Astrocyte (in vitro differentiated cells and primary cell): ENCODE results near the gene ITGB1. TPM values are rescaled to one million over a fixed set of nuclear protein-coding genes. Genes with fewer than 3 reads are reported as not detected.
A peak's percentile ranks its signal among the peaks of the same experiment; 100 is the strongest.
"Not testable (repeated sequence)": the region's sequence is repeated elsewhere in the genome, so short reads cannot be mapped to it uniquely, and the experiment has no call there.

Source experiments
- DNase-seq: peaks from one replicate; pipeline ENCODE4 v3.0.0-alpha.2; 2010; ENCODE audit warnings: low read depth
- FAIRE-seq: peaks from 2 replicates; lab custom pipeline; 2011; peaks lifted over from hg19 to GRCh38; lab: Jason Lieb, UNC
- H2AFZ ChIP-seq: 2 replicates; pipeline ENCODE4 v1.6.0; 2012; ENCODE audit warnings: low read depth, low read length, inconsistent platforms
- H3K27ac ChIP-seq: 2 replicates; pipeline ENCODE4 v1.5.1; 2011; ENCODE audit warnings: low read depth, low read length, inconsistent platforms
- H3K27me3 ChIP-seq: 2 replicates; pipeline ENCODE4 v1.6.0; 2011; ENCODE audit warnings: low read length, inconsistent platforms; ENCODE audit not compliant: insufficient read depth
- H3K36me3 ChIP-seq: 2 replicates; pipeline ENCODE4 v1.5.1; 2011; ENCODE audit warnings: low read length, inconsistent platforms; ENCODE audit not compliant: insufficient read depth
- H3K4me1 ChIP-seq: 2 replicates; pipeline ENCODE4 v1.5.1; 2011; ENCODE audit warnings: low read length, inconsistent platforms; ENCODE audit not compliant: insufficient read depth
- H3K4me2 ChIP-seq: 2 replicates; pipeline ENCODE4 v1.6.0; 2012; ENCODE audit warnings: low read length, inconsistent platforms
- H3K4me3 ChIP-seq: 2 replicates; pipeline ENCODE4 v1.5.1; 2011; ENCODE audit warnings: low read depth, mild to moderate bottlenecking, low read length, inconsistent platforms; ENCODE audit not compliant: insufficient read depth
- H3K79me2 ChIP-seq: 2 replicates; pipeline ENCODE4 v1.6.0; 2012; ENCODE audit warnings: mild to moderate bottlenecking, low read length, inconsistent platforms; ENCODE audit not compliant: insufficient read depth
- H3K9ac ChIP-seq: 2 replicates; pipeline ENCODE4 v1.6.0; 2012; ENCODE audit warnings: mild to moderate bottlenecking, low read length, inconsistent platforms
- H3K9me3 ChIP-seq: 2 replicates; pipeline ENCODE4 v1.5.1; 2012; ENCODE audit warnings: low read depth, mild to moderate bottlenecking, low read length, inconsistent platforms; ENCODE audit not compliant: insufficient read depth
- H4K20me1 ChIP-seq: 2 replicates; pipeline ENCODE4 v1.6.0; 2012; ENCODE audit warnings: low read length, inconsistent platforms; ENCODE audit not compliant: insufficient read depth
- H3K27ac Mint-ChIP-seq: one replicate; pipeline ENCODE4 v1.8.0; 2021; ENCODE audit warnings: mild to moderate bottlenecking, mixed read lengths; ENCODE audit not compliant: unreplicated experiment
- H3K27me3 Mint-ChIP-seq: one replicate; pipeline ENCODE4 v1.8.0; 2021; ENCODE audit warnings: low read depth, mixed read lengths; ENCODE audit not compliant: unreplicated experiment
- H3K36me3 Mint-ChIP-seq: one replicate; pipeline ENCODE4 v1.8.0; 2021; ENCODE audit warnings: low read depth, mixed read lengths; ENCODE audit not compliant: unreplicated experiment
- H3K4me1 Mint-ChIP-seq: one replicate; pipeline ENCODE4 v1.8.0; 2021; ENCODE audit warnings: low read depth, mixed read lengths; ENCODE audit not compliant: unreplicated experiment
- H3K4me3 Mint-ChIP-seq: one replicate; pipeline ENCODE4 v1.8.0; 2021; ENCODE audit warnings: mild to moderate bottlenecking, moderate library complexity, mixed read lengths; ENCODE audit not compliant: unreplicated experiment
- H3K9me3 Mint-ChIP-seq: one replicate; pipeline ENCODE4 v1.8.0; 2021; ENCODE audit warnings: mild to moderate bottlenecking, mixed read lengths; ENCODE audit not compliant: unreplicated experiment
- EZH2 ChIP-seq: IDR thresholded peaks from 2 replicates; pipeline ENCODE4 v1.6.1; 2012; ENCODE audit warnings: mild to moderate bottlenecking, low read length, inconsistent platforms; ENCODE audit not compliant: insufficient read depth
- total RNA-seq: library from RNA; stranded (reverse); gene quantifications from 2 replicates; pipeline ENCODE4 v1.2.1, GENCODE V29; 2021
- TF ChIP-seq, protein P1 (sequence below): IDR thresholded peaks from 2 replicates; pipeline ENCODE4 v1.5.1; 2011; ENCODE audit warnings: low read depth, mild to moderate bottlenecking, inconsistent platforms, low read length, moderate library complexity; ENCODE audit not compliant: insufficient read depth

The ITGB1 gene
- total RNA-seq, 1 donor from 2014 or later = 2,575 TPM

DNA sequence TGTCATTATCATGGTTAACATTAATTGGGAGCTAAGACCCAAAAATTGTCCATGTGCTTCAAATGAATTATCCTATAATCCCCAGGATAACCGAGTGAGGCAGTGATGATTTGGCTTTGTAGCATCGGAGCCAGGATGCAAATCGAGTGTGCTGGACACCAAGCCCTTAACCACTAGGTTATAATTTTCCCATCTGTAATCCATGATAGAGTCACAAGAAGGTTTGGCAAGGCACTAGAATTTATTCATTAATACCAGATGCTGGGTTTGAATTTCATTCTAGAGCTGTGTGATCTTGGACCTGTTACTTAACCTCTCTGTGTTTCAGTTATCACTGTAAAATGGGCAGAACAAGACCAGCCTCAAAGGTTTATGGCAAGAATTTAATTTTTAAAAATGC, 21.0 kb upstream of the ITGB1 start:
- no peak overlapping the region for H3K4me3 ChIP-seq
- peak; percentile 45 for DNase-seq
- no peaks in the 10 kb centered on the region for H3K36me3 Mint-ChIP-seq
- no peaks in the 10 kb centered on the region for H3K27me3 ChIP-seq
- H3K4me2 ChIP-seq = no peak overlapping the region
- no peak overlapping the region for H3K27ac Mint-ChIP-seq
- H3K9me3 ChIP-seq = no peaks in the 10 kb centered on the region
- no peak overlapping the region for H2AFZ ChIP-seq
- H3K9ac ChIP-seq = no peak overlapping the region
- peaks cover 35% of the 10 kb centered on the region for H3K4me1 ChIP-seq
- FAIRE-seq = peak; percentile 29
- H4K20me1 ChIP-seq = no peaks in the 10 kb centered on the region
- no peak overlapping the region for H3K27ac ChIP-seq
- no peaks in the 10 kb centered on the region for H3K79me2 ChIP-seq
- no peaks in the 10 kb centered on the region for H3K36me3 ChIP-seq
- no peak for TF ChIP-seq EZH2
- TF ChIP-seq, protein P1, sequence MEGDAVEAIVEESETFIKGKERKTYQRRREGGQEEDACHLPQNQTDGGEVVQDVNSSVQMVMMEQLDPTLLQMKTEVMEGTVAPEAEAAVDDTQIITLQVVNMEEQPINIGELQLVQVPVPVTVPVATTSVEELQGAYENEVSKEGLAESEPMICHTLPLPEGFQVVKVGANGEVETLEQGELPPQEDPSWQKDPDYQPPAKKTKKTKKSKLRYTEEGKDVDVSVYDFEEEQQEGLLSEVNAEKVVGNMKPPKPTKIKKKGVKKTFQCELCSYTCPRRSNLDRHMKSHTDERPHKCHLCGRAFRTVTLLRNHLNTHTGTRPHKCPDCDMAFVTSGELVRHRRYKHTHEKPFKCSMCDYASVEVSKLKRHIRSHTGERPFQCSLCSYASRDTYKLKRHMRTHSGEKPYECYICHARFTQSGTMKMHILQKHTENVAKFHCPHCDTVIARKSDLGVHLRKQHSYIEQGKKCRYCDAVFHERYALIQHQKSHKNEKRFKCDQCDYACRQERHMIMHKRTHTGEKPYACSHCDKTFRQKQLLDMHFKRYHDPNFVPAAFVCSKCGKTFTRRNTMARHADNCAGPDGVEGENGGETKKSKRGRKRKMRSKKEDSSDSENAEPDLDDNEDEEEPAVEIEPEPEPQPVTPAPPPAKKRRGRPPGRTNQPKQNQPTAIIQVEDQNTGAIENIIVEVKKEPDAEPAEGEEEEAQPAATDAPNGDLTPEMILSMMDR = no peak
- H3K4me1 Mint-ChIP-seq = peaks cover 39% of the 10 kb centered on the region
- H3K4me3 Mint-ChIP-seq = no peak overlapping the region
- no peaks in the 10 kb centered on the region for H3K27me3 Mint-ChIP-seq
- no peaks in the 10 kb centered on the region for H3K9me3 Mint-ChIP-seq

DNA sequence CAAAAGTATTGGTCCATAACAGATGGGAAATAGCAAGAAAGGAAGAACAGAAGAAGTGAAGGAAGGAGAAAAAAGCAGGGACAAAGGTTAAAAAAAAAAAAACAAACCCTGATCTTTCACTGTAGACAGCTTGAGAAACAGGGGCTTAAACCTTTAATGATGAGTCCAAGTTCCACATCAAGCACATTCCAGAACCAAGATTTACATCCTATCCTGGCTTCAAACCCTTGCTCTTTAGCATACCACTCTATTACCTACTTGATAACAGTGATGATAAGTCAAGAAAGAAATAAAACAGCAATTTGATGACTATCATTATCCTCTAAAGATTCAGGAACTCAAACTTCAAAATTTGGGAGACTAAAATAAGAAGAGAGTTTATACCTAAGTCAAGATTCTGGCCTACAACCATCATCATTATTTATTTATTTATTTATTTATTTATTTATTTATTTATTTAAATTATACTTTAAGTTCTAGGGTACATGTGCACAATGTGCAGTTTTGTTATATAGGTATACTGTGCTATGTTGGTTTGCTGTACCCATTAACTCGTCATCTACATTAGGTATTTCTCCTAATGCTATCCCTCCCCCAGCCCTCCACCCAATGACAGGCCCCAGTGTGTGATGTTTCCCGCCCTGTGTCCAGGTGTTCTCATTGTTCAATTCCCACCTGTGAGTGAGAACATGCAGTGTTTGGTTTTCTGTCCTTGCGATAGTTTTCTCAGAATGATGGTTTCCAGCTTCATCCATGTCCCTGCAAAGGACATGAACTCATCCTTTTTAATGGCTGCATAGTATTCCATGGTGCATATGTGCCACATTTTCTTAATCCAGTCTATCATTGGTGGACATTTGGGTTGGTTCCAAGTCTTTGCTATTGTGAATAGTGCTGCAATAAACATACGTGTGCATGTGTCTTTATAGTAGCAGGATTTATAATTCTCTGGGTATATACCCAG, 20.1 kb upstream of the ITGB1 start:
- not testable (repeated sequence) for H3K27ac ChIP-seq, H3K36me3 ChIP-seq, H3K9me3 ChIP-seq, H2AFZ ChIP-seq, H3K9me3 Mint-ChIP-seq, H4K20me1 ChIP-seq, H3K9ac ChIP-seq, H3K36me3 Mint-ChIP-seq, DNase-seq, H3K27me3 Mint-ChIP-seq, H3K27me3 ChIP-seq, H3K4me3 Mint-ChIP-seq, H3K4me2 ChIP-seq, H3K27ac Mint-ChIP-seq, FAIRE-seq, H3K4me3 ChIP-seq, H3K79me2 ChIP-seq
- peaks cover 27% of the 10 kb centered on the region for H3K4me1 ChIP-seq
- peaks cover 31% of the 10 kb centered on the region for H3K4me1 Mint-ChIP-seq

DNA sequence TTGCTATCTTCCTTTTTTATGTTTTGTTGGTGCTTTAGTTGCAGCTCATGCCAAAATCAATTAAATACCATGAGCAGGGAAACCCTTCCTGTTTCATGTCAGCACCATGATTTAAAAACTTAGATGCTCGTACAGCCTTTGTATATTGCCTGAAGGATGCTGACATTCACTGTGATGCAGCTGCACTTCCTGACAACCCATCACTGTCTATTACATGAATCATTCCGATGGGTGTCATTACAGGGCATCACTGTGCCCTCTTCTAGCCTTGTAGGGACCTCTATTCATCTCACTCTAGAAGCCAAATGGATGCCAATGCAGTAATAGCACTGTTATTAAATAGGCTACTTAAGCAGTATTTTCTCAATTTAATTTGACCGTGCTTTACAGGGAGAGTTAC, 18.3 kb upstream of the ITGB1 start:
- Mint-ChIP-seq H3K36me3 (no peaks in the 10 kb centered on the region), H3K9me3 (no peaks in the 10 kb centered on the region), H3K4me3 (no peak overlapping the region), H3K27me3 (no peaks in the 10 kb centered on the region), H3K4me1 (peaks cover 32% of the 10 kb centered on the region), H3K27ac (no peak overlapping the region)
- FAIRE-seq = no peak
- Histone ChIP-seq H3K9me3 (no peaks in the 10 kb centered on the region), H3K4me3 (no peak overlapping the region), H4K20me1 (no peaks in the 10 kb centered on the region), H3K4me2 (no peak overlapping the region), H3K27ac (no peak overlapping the region), H3K79me2 (no peaks in the 10 kb centered on the region), H2AFZ (no peak overlapping the region), H3K27me3 (no peaks in the 10 kb centered on the region), H3K4me1 (peaks cover 18% of the 10 kb centered on the region), H3K9ac (no peak overlapping the region), H3K36me3 (no peaks in the 10 kb centered on the region)
- no peak for DNase-seq
- no peak for TF ChIP-seq EZH2
- TF ChIP-seq, protein P1 = no peak
